Lung (tissue), 12 donors: ENCODE data around the gene RMDN2. TPM values are rescaled to one million over a fixed set of nuclear protein-coding genes. Genes with fewer than 3 reads are reported as not detected.
"Not testable (repeated sequence)": the region's sequence is repeated elsewhere in the genome, so short reads cannot be mapped to it uniquely, and the experiment has no call there.

Experiments
- ATAC-seq: fragments of 200-7000 bp; cut with Tn5 transposase; one replicate; pipeline ENCODE4 v1.9.1; 2020; ENCODE audit warnings: moderate number of reproducible peaks; ENCODE audit not compliant: insufficient read depth, low FRiP score
- DNase-seq, 3 donors: peaks; one replicate each; pipeline ENCODE4 v3.0.0-alpha.2; 2013 to 2017
- H3K27ac ChIP-seq, 2 donors: one replicate each; pipeline ENCODE4 v1.5.1; 2013; ENCODE audit warnings: mild to moderate bottlenecking in 2 of 2, moderate library complexity in 2 of 2, control low read depth in 1 of 2, inconsistent platforms in 1 of 2, low read depth in 1 of 2, low read length in 1 of 2
- H3K27me3 ChIP-seq, 3 donors: one replicate each; pipeline ENCODE4 v1.5.1; 2013; ENCODE audit warnings: low read length in 2 of 3; ENCODE audit not compliant: control insufficient read depth in 3 of 3, insufficient read depth in 3 of 3
- H3K36me3 ChIP-seq, 4 donors: one replicate each; pipeline ENCODE4 v1.5.1; 2013; ENCODE audit warnings: low read length in 4 of 4, mild to moderate bottlenecking in 1 of 4, moderate library complexity in 1 of 4; ENCODE audit not compliant: control insufficient read depth in 4 of 4, insufficient read depth in 4 of 4
- H3K4me1 ChIP-seq, 5 donors: one replicate each; pipeline ENCODE4 v1.5.1; 2013; ENCODE audit warnings: low read length in 5 of 5, mild to moderate bottlenecking in 2 of 5, moderate library complexity in 1 of 5; ENCODE audit not compliant: control insufficient read depth in 5 of 5, insufficient read depth in 5 of 5
- H3K4me3 ChIP-seq: one replicate; pipeline ENCODE4 v1.5.1; 2013; ENCODE audit warnings: mild to moderate bottlenecking, control low read depth, moderate library complexity
- H3K9ac ChIP-seq, 2 donors: one replicate each; pipeline ENCODE4 v1.5.1; 2013; ENCODE audit warnings: low read length in 2 of 2, control low read depth in 1 of 2; ENCODE audit not compliant: insufficient read depth in 1 of 2
- H3K9me3 ChIP-seq, 4 donors: one replicate each; pipeline ENCODE4 v1.5.1; 2013; ENCODE audit warnings: low read length in 3 of 4, mild to moderate bottlenecking in 1 of 4, moderate library complexity in 1 of 4; ENCODE audit not compliant: control insufficient read depth in 4 of 4, insufficient read depth in 3 of 4
- CTCF ChIP-seq: IDR thresholded peaks from 2 replicates; pipeline ENCODE4 v1.5.1; 2012; ENCODE audit warnings: mild to moderate bottlenecking; ENCODE audit errors: control extremely low read depth, extremely low read depth
- WGBS, 2 donors: extraction: QIAGEN DNeasy Blood & Tissue Kit; methylation state at CpG; one replicate each; pipeline ENCODE4 v1.1.7; 2013; 5-methylcytosine and 5-hydroxymethylcytosine counted together
- polyA plus RNA-seq, 2 donors: library from polyadenylated mRNA; stranded (reverse); fragments of 200-250 nt; gene quantifications; one replicate each; pipeline ENCODE4 v1.2.1, GENCODE V29; 2013
- total RNA-seq, 2 donors: library from RNA; depleted of rRNA in 1 of 2; stranded (reverse); fragments of >200 nt in 1 of 2; gene quantifications; one replicate each; pipeline ENCODE4 v1.2.1, GENCODE V29; 2014 to 2021
- donor health status: control.
- donor health status: control.
- donor health status: Bipolar disorder and iron deficiency.
- donor health status: healthy.
- donor health status: DM: yes; HTN: yes; CAD: no.

Gene RMDN2
- total and polyA plus RNA-seq, 4 donors: 7.7 to 37.9 (median 18.3) TPM

DNA sequence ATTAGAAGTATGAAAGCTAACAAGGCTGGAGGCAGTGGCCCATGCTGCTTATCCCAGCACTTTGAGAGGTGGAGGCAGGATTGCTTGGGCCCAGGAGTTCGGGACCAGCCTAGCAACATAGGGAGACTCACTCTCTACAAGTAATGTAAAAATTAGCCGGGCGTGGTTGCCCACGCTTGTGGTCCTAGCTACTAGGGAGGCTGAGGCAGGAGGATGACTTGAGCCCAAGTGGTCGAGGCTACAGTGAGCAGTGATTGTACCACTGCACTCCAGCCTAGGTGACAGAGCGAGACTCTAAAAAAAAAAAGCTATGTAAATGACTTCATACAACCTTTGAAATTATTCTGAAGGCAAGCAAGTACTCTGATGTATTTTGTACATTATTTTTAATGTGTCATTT lies 1.5 kb downstream of the RMDN2 start:
- Histone ChIP-seq H3K9me3 (no peaks in the 10 kb centered on the region), H3K4me3 (no peak overlapping the region), H3K27ac (no peak overlapping the region), H3K9ac (no peak overlapping the region), H3K27me3 (no peaks in the 10 kb centered on the region), H3K4me1 (peaks cover 0 to 13% (median 2%) of the 10 kb centered on the region in 5 donors), H3K36me3 (peaks cover 0 to 4% (median 1%) of the 10 kb centered on the region in 4 donors)
- WGBS, 2 donors: 97% methylated on average over 6 of the region's 6 CpGs
- ATAC-seq (no peak), DNase-seq (no peak)
- TF ChIP-seq CTCF: no peak

DNA sequence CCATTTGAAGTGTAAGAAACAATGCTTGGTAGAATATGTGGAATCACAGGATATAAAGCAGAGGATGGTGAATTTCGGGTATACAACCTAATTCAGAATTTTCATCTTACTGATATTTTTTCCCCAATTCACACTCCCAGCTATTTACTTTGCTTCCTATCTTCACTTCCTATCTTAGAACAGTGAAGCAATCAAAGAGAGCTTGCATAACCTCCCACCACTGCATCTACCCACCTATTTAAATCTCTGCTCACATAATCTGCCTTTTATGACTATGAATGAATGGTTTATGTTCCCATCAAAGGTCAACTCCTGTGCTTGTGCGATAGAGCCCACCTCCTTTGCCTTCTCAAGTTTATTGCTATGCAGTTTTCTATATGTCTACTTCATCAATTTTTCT lies 3.3 kb downstream of the RMDN2 start:
- no peak overlapping the region for H3K9ac ChIP-seq

GRCh38 chr2:37930392-37930791 lies 5.3 kb downstream of the RMDN2 start:
- 88 to 94% methylated on average over 5 of the region's 5 CpGs for WGBS, 2 donors
- not testable (repeated sequence) for H3K9ac ChIP-seq, H3K27me3 ChIP-seq, H3K27ac ChIP-seq, H3K36me3 ChIP-seq, H3K4me3 ChIP-seq, ATAC-seq, DNase-seq, H3K4me1 ChIP-seq, H3K9me3 ChIP-seq

More for the DNA sequence above, 3.3 kb downstream of the RMDN2 start:
- no peaks in the 10 kb centered on the region for H3K9me3 ChIP-seq
- H3K4me3 ChIP-seq: no peak overlapping the region
- peaks cover 0 to 13% (median 2%) of the 10 kb centered on the region in 5 donors for H3K4me1 ChIP-seq
- ATAC-seq (no peak), DNase-seq (no peak)
- peaks cover 0 to 5% (median 1%) of the 10 kb centered on the region in 4 donors for H3K36me3 ChIP-seq
- WGBS, 2 donors: 86 to 88% methylated on average over 2 of the region's 2 CpGs
- H3K27me3 ChIP-seq: no peaks in the 10 kb centered on the region
- H3K27ac ChIP-seq: no peak overlapping the region
- TF ChIP-seq CTCF: no peak

DNA sequence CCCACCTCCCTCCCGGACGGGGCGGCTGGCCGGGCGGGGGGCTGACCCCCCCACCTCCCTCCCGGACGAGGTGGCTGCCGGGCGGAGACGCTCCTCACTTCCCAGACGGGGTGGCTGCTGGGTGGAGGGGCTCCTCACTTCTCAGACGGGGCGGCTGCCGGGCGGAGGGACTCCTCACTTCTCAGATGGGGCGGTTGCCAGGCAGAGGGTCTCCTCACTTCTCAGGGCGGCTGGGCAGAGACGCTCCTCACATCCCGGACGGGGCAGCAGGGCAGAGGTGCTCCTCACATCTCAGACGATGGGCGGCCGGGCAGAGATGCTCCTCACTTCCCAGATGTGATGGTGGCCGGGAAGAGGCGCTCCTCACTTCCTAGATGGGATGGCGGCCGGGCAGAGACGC lies 7.8 kb downstream of the RMDN2 start:
- 95 to 100% methylated on average over 11 to 17 of the region's 28 CpGs for WGBS, 2 donors
- H3K27ac ChIP-seq, H3K4me3 ChIP-seq, DNase-seq, H3K27me3 ChIP-seq, H3K36me3 ChIP-seq, H3K4me1 ChIP-seq, H3K9me3 ChIP-seq, ATAC-seq, H3K9ac ChIP-seq: not testable (repeated sequence)
